SK-N-SH (cell line): ENCODE measurements around the gene NOX4. TPM values are rescaled to one million over a fixed set of nuclear protein-coding genes. Genes with fewer than 3 reads are reported as not detected.
"Not testable (repeated sequence)": the region's sequence is repeated elsewhere in the genome, so short reads cannot be mapped to it uniquely, and the experiment has no call there.

Experiments used
- CTCF ChIA-PET: fragments of 300-600, 350-600 bp; formaldehyde crosslinking; extraction: SDS; loops from one replicate; lab custom pipeline; 2021; lab: Yijun Ruan, JAX
- POLR2A ChIA-PET: fragments of 350-600 bp; sonication (Branson Sonifier 250); formaldehyde crosslinking; extraction: SDS; loops from one replicate; lab custom pipeline; 2020; ENCODE audit warnings: antibody characterized with exemption, inconsistent platforms; lab: Yijun Ruan, JAX
- DNase-seq: peaks from one replicate; pipeline ENCODE4 v3.0.0; 2012
- H2AFZ ChIP-seq: fragments of 200-600 bp; sonication (generic); 2 replicates; pipeline ENCODE4 v1.8.1; 2016; ENCODE audit warnings: antibody characterized with exemption, mild to moderate bottlenecking, low read depth
- H3F3A ChIP-seq: fragments of 200-600 bp; sonication (generic); replicated peaks from 2 replicates; pipeline ENCODE3; 2016; ENCODE audit warnings: antibody characterized with exemption, mild to moderate bottlenecking; ENCODE audit not compliant: insufficient read depth
- H3K27ac ChIP-seq, 2 experiments: fragments of 200-500 bp in 1 of 2; fragments of 200-600 bp in 1 of 2; sonication (Bioruptor generic) in 1 of 2; sonication (generic), shearing (Covaris generic) in 1 of 2; 2 replicates each; pipeline versions ENCODE4 v1.5.1 to v1.6.1; 2014 to 2016; ENCODE audit warnings: low read depth in 2 of 2, inconsistent platforms in 1 of 2, low read length in 1 of 2, mild to moderate bottlenecking in 1 of 2, mixed read lengths in 1 of 2
- H3K27me3 ChIP-seq: fragments of 200-600 bp; sonication (generic), shearing (Covaris generic); 2 replicates; pipeline ENCODE4 v1.6.1; 2016; ENCODE audit warnings: mixed run types; ENCODE audit not compliant: insufficient read depth
- H3K36me3 ChIP-seq, 2 experiments: fragments of 200-500 bp in 1 of 2; fragments of 200-600 bp in 1 of 2; sonication (Bioruptor generic) in 1 of 2; sonication (generic) in 1 of 2; replicated peaks in 1 of 2; 2 replicates each; pipeline versions ENCODE3 to v1.5.1; 2014 to 2016; ENCODE audit warnings: low read length in 1 of 2, mild to moderate bottlenecking in 1 of 2; ENCODE audit not compliant: insufficient read depth in 2 of 2, control insufficient read depth in 1 of 2
- H3K4me1 ChIP-seq, 2 experiments: fragments of 200-500 bp in 1 of 2; fragments of 200-600 bp in 1 of 2; sonication (Bioruptor generic) in 1 of 2; sonication (generic), shearing (Covaris generic) in 1 of 2; 2 replicates each; pipeline versions ENCODE4 v1.5.1 to v1.6.1; 2014 to 2016; ENCODE audit warnings: low read depth in 1 of 2, low read length in 1 of 2, mixed run types in 1 of 2; ENCODE audit not compliant: insufficient read depth in 2 of 2, control insufficient read depth in 1 of 2
- H3K4me2 ChIP-seq: fragments of 200-600 bp; sonication (generic), shearing (Covaris generic); 2 replicates; pipeline ENCODE4 v1.6.1; 2017; ENCODE audit warnings: mixed run types
- H3K4me3 ChIP-seq, 2 experiments: fragments of 200-500 bp in 1 of 2; fragments of 200-600 bp in 1 of 2; sonication (Bioruptor generic) in 1 of 2; sonication (generic), shearing (Covaris generic) in 1 of 2; 2 replicates each; pipeline versions ENCODE4 v1.5.1 to v1.8.1; 2014 to 2016; ENCODE audit warnings: low read depth in 2 of 2, inconsistent platforms in 1 of 2, low read length in 1 of 2, mild to moderate bottlenecking in 1 of 2, mixed read lengths in 1 of 2, moderate library complexity in 1 of 2
- H3K79me2 ChIP-seq: fragments of 200-600 bp; sonication (generic); 2 replicates; pipeline ENCODE4 v1.8.1; 2017; ENCODE audit warnings: mild to moderate bottlenecking; ENCODE audit not compliant: insufficient read depth
- H3K9ac ChIP-seq: fragments of 200-600 bp; sonication (generic); 2 replicates; pipeline ENCODE4 v1.6.1; 2017; ENCODE audit warnings: mixed run types
- H3K9me2 ChIP-seq: fragments of 200-600 bp; sonication (generic); 2 replicates; pipeline ENCODE4 v1.6.1; 2017; ENCODE audit warnings: mixed run types
- H3K9me3 ChIP-seq: fragments of 200-600 bp; sonication (generic); 2 replicates; pipeline ENCODE4 v1.6.1; 2017; ENCODE audit warnings: mixed run types, mild to moderate bottlenecking, moderate library complexity
- H4K20me1 ChIP-seq: fragments of 200-600 bp; sonication (generic); 2 replicates; pipeline ENCODE4 v1.6.1; 2017; ENCODE audit warnings: mild to moderate bottlenecking, mixed run types; ENCODE audit not compliant: insufficient read depth
- EP300 ChIP-seq, 2 experiments: IDR thresholded peaks; 2 replicates each; pipeline versions ENCODE4 v1.4.0 to v1.6.1; 2012; ENCODE audit warnings: borderline replicate concordance in 1 of 2, low read depth in 1 of 2, low read length in 1 of 2
- EZH2phosphoT487 ChIP-seq: fragments of 200-600 bp; sonication (generic); IDR thresholded peaks from 2 replicates; pipeline ENCODE4 v1.6.1; 2017; ENCODE audit warnings: low read depth, mixed run types, mild to moderate bottlenecking, antibody characterized with exemption, moderate library complexity, borderline replicate concordance
- FOXM1 ChIP-seq: IDR thresholded peaks from 2 replicates; pipeline ENCODE4 v1.4.0; 2012; ENCODE audit warnings: low read depth, mild to moderate bottlenecking
- JUND ChIP-seq: IDR thresholded peaks from 2 replicates; pipeline ENCODE4 v1.4.0; 2012
- MXI1 ChIP-seq: IDR thresholded peaks from 2 replicates; pipeline ENCODE4 v1.6.1; 2012; ENCODE audit warnings: mild to moderate bottlenecking, low read depth, low read length, improper control_type of control experiment
- NRF1 ChIP-seq: IDR thresholded peaks from 2 replicates; pipeline ENCODE4 v1.6.1; 2012; ENCODE audit warnings: low read depth, mild to moderate bottlenecking, low read length
- POLR2AphosphoS5 ChIP-seq: IDR thresholded peaks from 2 replicates; pipeline ENCODE4 v1.6.1; 2012; ENCODE audit warnings: low read depth, low read length
- RCOR1 ChIP-seq: fragments of 150-350 bp; IDR thresholded peaks from 2 replicates; pipeline ENCODE4 v1.6.1; 2017; ENCODE audit warnings: antibody characterized with exemption, low read length
- RFX5 ChIP-seq: IDR thresholded peaks from 2 replicates; pipeline ENCODE4 v1.6.1; 2012; ENCODE audit warnings: mild to moderate bottlenecking, improper control_type of control experiment, low read length
- TAF1 ChIP-seq: IDR thresholded peaks from 2 replicates; pipeline ENCODE4 v1.6.1; 2012; ENCODE audit warnings: low read depth, mild to moderate bottlenecking, low read length, moderate library complexity, borderline replicate concordance
- YY1 ChIP-seq: IDR thresholded peaks from 2 replicates; pipeline ENCODE4 v1.4.0; 2012; ENCODE audit warnings: low read depth, mild to moderate bottlenecking
- WGBS: methylation state at CpG from one replicate; pipeline ENCODE4 v1.1.6; 2017; ENCODE audit warnings: low lambda C conversion rate; 5-methylcytosine and 5-hydroxymethylcytosine counted together
- polyA plus RNA-seq, 3 experiments: library from polyadenylated mRNA; depleted of rRNA; stranded (reverse); fragments of >200 nt; gene quantifications; 2 replicates each; pipeline ENCODE4 v1.2.3, GENCODE V29; 2012
- TF ChIP-seq, protein P1 (sequence below): fragments of 150-350 bp; IDR thresholded peaks from 2 replicates; pipeline ENCODE4 v1.6.1; 2017; ENCODE audit warnings: antibody characterized with exemption, low read length, low read depth, borderline replicate concordance
- TF ChIP-seq, protein P2 (sequence below): fragments of 200-600 bp; sonication (generic); IDR thresholded peaks from 2 replicates; pipeline ENCODE4 v1.6.1; 2017; ENCODE audit warnings: antibody characterized with exemption, mild to moderate bottlenecking, moderate library complexity
- TF ChIP-seq, protein P3 (sequence below): IDR thresholded peaks from 2 replicates; pipeline ENCODE4 v1.4.0; 2012; ENCODE audit warnings: low read depth, borderline replicate concordance

The NOX4 gene
- polyA plus RNA-seq, 1 of the 3 experiments (the other 2 are of a cell fraction), result 2.2 TPM

DNA sequence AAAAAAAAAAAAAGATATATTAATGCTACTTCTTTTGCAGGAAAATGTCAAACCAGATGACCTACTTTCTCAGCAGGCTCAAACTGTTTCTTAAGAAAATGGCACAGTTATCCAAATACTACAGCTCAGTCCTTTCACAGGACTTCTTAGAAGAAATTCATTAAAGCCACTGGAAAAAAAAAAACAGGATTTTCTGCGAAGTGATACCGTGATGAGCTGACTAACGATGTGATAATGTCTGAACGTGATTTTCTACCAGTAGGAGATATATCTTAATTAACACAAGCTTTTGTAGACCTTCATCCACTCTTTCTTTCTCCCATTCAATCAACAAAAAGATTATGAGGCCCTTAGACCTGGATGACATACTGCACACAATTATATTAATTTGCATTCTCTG is 132.4 kb downstream of the NOX4 start:
- POLR2A ChIA-PET, result no interaction called here
- H3K4me3 ChIP-seq, result no peak overlapping the region
- CTCF ChIA-PET, result no interaction called here

DNA sequence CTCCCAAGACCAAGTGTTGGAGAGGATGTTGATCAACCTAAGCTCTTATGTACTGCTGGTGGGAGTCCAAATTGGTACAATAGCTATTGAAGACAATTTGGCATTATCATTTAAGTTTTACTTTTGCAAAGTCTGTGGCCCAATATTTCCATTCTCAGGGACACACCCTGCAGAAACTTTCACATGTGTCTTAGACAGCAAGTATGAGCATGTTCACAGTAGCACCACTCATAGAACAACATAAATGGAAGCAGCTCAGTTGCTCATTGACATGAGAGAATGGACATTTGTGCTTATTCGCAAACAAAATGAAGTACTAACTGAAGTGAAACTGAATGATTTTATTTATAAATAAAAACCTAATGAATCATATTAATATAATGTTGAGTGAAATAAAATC is 135.5 kb downstream of the NOX4 start:
- no peaks in the 10 kb centered on the region for H3K4me1 ChIP-seq
- TF ChIP-seq RCOR1, result no peak
- no peak for TF ChIP-seq YY1
- no peak for TF ChIP-seq FOXM1
- no peak overlapping the region for H3K9ac ChIP-seq
- no peaks in the 10 kb centered on the region for H3F3A ChIP-seq
- no peak overlapping the region for H3K4me3 ChIP-seq
- no peaks in the 10 kb centered on the region for H3K9me2 ChIP-seq
- H3K79me2 ChIP-seq, result no peaks in the 10 kb centered on the region
- H3K36me3 ChIP-seq, result no peaks in the 10 kb centered on the region
- ChIA-PET POLR2A (no interaction called here), CTCF (no interaction called here)
- H3K4me2 ChIP-seq, result no peak overlapping the region
- WGBS, result 84% methylated on average over 1 of the region's 1 CpG
- H3K27ac ChIP-seq, result no peak overlapping the region
- no peak overlapping the region for H2AFZ ChIP-seq
- DNase-seq, result no peak
- no peaks in the 10 kb centered on the region for H4K20me1 ChIP-seq
- no peaks in the 10 kb centered on the region for H3K27me3 ChIP-seq
- no peaks in the 10 kb centered on the region for H3K9me3 ChIP-seq

More for the DNA sequence above, 132.4 kb downstream of the NOX4 start:
- Histone ChIP-seq H3K4me1 (no peaks in the 10 kb centered on the region), H3K4me2 (no peak overlapping the region), H3F3A (no peaks in the 10 kb centered on the region), H2AFZ (no peak overlapping the region), H3K27me3 (no peaks in the 10 kb centered on the region), H3K36me3 (no peaks in the 10 kb centered on the region), H3K79me2 (no peaks in the 10 kb centered on the region), H4K20me1 (no peaks in the 10 kb centered on the region), H3K27ac (no peak overlapping the region), H3K9me2 (no peaks in the 10 kb centered on the region), H3K9ac (no peak overlapping the region), H3K9me3 (no peaks in the 10 kb centered on the region)
- TF ChIP-seq, protein P1, sequence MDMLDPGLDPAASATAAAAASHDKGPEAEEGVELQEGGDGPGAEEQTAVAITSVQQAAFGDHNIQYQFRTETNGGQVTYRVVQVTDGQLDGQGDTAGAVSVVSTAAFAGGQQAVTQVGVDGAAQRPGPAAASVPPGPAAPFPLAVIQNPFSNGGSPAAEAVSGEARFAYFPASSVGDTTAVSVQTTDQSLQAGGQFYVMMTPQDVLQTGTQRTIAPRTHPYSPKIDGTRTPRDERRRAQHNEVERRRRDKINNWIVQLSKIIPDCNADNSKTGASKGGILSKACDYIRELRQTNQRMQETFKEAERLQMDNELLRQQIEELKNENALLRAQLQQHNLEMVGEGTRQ, result no peak
- no peak for TF ChIP-seq JUND
- TF ChIP-seq POLR2AphosphoS5, result no peak
- TF ChIP-seq, protein P2, sequence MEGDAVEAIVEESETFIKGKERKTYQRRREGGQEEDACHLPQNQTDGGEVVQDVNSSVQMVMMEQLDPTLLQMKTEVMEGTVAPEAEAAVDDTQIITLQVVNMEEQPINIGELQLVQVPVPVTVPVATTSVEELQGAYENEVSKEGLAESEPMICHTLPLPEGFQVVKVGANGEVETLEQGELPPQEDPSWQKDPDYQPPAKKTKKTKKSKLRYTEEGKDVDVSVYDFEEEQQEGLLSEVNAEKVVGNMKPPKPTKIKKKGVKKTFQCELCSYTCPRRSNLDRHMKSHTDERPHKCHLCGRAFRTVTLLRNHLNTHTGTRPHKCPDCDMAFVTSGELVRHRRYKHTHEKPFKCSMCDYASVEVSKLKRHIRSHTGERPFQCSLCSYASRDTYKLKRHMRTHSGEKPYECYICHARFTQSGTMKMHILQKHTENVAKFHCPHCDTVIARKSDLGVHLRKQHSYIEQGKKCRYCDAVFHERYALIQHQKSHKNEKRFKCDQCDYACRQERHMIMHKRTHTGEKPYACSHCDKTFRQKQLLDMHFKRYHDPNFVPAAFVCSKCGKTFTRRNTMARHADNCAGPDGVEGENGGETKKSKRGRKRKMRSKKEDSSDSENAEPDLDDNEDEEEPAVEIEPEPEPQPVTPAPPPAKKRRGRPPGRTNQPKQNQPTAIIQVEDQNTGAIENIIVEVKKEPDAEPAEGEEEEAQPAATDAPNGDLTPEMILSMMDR, result no peak
- TF ChIP-seq EP300 (IDR thresholded peaks at IDR 0.05; ENCODE audit: borderline replicate concordance in 1 of 2, low read depth in 1 of 2, low read length in 1 of 2), result no peak
- TF ChIP-seq, protein P3, sequence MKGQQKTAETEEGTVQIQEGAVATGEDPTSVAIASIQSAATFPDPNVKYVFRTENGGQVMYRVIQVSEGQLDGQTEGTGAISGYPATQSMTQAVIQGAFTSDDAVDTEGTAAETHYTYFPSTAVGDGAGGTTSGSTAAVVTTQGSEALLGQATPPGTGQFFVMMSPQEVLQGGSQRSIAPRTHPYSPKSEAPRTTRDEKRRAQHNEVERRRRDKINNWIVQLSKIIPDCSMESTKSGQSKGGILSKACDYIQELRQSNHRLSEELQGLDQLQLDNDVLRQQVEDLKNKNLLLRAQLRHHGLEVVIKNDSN, result no peak
- no peak for TF ChIP-seq RFX5
- TF ChIP-seq YY1, result no peak
- no peak for TF ChIP-seq TAF1
- no peak for TF ChIP-seq EZH2phosphoT487
- no peak for TF ChIP-seq MXI1
- TF ChIP-seq NRF1, result no peak
- no peak for TF ChIP-seq RCOR1
- 85% methylated on average over 4 of the region's 4 CpGs for WGBS
- DNase-seq, result no peak

DNA sequence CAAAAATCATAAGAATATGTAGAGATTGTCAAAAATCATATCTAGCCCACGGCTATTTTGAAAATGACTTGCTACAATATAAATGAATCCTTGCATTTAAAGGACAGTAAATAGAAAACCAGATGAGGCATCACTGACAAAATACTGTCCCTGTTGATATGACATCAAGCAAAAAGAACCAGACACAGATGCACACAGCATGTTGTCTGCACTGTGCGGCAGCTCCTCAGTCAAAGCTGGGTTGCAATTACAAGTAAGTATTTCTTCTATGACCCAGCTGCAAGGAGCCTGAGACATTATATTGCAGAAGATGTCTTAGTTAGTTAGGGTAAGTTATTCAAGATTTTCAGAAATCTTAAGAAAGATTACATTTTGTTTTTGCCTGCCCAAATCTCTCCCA is 136.7 kb downstream of the NOX4 start:
- not testable (repeated sequence) for H3K9me3 ChIP-seq, H3K27me3 ChIP-seq

More for the DNA sequence above, 136.7 kb downstream of the NOX4 start:
- CTCF ChIA-PET, DNase-seq, POLR2A ChIA-PET, H3K27ac ChIP-seq, H3K4me1 ChIP-seq, H3K4me3 ChIP-seq, H3K4me2 ChIP-seq, H3K36me3 ChIP-seq, H3F3A ChIP-seq, H2AFZ ChIP-seq, H3K79me2 ChIP-seq, H4K20me1 ChIP-seq, H3K9me2 ChIP-seq, H3K9ac ChIP-seq: not testable (repeated sequence)
- 86% methylated on average over 2 of the region's 2 CpGs for WGBS
